ENCODE data around the gene FCMR.

Gene FCMR

DNA sequence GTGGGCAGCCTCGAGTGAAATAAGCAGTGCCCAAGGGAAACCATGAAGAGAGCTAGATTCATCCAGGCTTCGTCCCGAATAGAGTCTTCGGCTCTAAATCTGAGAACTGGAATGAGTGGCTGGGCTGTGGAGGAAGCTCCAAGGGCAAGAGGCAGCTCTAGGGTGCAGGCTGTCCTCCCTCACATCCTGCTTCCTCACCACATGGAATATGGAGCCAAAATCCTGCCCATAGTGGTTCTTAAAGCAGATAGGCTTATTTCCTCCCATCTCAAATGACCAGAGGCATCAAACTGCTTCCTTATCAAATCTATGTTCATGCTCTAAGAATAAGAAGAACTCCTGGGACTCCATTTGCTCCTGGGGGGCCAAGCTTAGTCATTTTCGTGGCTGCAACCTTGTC lies 22.0 kb downstream of the FCMR start:
- no peak for DNase-seq

DNA sequence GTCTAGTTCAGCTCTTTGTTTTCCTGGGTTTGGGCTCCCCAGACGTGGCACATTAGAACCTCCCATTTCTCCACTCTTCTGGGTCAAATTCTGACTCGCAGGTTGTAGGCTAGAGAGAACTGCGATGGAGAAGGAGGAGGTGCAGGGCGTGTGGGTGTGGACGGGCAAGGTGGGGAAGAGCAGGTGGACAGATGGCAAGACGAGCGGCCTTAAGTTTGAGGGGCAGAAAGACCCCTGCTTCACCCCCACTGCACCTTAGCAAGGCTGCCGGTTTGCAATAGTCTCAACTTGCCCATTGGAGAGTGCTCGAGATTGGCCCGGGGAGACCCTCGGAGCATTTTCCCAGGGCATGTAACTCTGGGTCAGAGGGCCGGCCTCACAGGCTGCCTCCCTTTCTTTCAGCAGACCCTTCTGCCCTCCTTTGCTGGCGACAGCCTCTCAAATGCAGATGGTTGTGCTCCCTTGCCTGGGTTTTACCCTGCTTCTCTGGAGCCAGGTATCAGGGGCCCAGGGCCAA lies 22.8 kb downstream of the FCMR start:
- no peak for DNase-seq

DNA sequence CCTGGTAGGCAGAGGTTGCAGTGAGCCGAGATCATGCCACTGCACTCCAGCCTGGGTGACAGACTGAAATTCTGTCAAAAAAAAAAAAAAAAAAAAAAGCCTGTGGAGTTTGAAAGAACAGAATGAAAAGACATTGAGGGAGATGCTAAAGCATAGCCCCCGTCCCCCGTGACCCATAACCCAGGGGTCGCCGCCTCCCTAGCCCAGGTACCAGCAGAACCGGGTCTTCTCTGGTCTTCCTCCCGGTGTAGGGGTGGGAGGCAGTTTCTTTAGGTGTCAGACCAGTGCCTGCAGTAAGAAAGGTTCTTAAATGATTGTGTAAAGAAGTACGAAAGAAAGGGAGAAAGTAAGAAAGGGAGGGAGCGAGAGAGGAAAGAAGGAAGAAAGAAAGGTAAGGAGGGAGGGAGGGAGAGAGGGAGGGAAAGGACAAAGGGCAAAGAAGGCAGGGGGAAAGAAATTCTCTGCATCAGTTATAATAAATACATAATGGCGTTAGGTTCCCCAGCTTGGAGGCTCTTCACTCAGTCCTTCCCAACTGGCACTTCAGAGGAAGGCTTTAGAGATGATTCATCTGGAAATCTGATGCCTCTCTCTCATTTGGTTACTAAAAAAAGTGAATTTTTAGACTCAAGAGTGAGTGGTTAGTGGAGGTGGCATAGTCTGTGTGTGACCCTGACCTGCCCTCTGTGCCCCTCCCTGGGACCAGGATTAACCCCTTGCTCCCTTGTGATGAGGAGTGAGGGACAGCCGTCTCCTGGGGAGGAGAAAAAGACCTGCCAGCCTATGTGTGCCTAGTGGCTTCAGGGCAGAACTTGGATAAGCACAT lies 23.4 kb downstream of the FCMR start:
- DNase-seq = no peak

DNA sequence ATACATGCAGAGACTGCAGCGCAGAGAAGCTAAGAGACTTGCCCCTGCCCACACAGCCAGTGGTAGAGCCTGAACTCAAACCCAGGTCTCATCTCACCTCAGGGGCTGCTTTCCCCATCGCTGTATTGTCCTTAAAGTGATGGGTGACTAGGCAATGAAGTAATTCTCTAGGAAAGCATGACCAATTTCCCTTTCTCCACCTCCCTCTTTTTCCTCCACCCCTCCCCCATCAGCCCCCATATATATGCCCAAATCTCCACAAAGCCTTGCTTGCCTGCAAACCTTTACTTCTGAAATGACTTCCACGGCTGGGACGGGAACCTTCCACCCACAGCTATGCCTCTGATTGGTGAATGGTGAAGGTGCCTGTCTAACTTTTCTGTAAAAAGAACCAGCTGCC lies 24.6 kb downstream of the FCMR start, which contains the start of gene IL24:
Gene IL24 (plus strand): TSS at position 269 of the 400 bp plus-strand sequence. CDS start 390 bp downstream, outside the sequence.
- no peak for DNase-seq

DNA sequence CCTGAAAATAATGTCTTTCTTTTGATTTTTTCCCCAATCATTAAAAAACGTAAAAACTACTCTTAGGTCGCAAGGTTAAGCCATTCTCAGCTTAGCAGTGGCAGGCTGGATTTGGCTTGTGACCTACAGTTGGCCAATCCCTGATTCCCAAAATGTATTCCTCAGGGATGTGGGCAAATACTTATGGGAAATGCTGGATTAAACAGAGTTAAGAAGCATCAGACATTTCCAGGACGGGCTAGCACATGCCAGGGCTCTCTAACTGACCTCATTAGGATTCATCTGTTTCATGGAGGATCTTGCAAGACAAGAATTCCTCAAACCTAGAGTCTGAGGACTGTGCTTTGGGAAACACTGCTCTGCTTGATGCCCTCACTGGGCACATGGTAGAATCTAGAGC lies 25.5 kb downstream of the FCMR start:
- DNase-seq = no peak

DNA sequence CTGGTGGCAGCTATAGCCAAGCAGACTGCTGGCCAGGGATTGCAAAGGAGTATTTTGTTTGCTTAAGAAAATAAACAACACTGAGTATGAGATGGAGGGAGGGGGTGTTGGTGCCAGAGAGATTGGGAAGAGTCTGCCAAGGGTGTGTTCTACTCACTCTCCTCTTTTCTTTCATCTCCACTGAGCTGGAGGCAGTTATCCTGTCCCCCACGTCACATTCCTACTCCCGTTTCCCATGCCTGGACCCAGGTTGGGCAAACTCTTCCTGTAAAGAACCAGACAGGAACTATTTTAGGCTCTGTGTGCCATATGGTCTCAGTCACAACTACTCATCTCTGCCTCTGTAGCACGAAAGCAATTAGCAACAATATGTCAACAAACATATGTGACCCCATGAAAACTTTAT lies 25.9 kb downstream of the FCMR start:
- DNase-seq = no peak

DNA sequence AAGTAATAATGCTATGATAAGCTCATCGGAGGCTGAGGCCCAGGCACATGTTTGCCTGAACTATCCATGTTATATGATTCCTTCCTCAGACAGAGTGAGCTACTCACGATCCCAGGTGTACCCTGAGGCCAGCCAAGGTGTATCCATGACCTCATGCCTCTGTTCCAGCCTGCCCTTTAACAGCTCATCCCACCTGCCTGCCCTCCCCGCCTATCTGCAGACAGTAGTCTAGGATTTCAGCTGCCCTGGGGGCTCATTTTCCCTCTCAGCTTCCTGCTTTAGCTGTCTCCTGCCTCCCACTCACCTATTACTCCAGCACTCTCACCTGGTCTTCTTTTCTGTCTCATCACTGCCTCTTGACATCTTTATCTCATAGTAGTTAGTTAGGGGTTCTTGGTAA lies 26.4 kb downstream of the FCMR start:
- DNase-seq = no peak

DNA sequence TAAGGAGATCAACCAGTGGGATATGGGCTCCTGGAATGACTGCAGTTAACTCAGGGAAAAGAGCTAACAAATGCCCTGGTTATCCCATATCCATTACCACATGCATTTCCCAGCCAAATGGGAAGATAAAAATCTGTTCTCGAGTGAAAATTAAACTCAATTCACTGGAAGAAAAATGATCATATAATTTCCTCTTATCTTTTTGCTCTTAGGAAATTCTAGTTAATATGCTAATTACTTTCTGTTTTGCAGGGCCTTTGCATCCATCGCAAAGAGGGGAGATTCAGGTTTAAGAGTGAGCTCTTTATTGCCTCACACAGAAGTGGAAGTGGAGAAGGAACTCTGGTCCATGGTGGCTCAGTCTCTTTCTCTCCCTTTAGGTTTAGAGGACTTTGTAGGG lies 28.4 kb downstream of the FCMR start:
- DNase-seq = no peak

DNA sequence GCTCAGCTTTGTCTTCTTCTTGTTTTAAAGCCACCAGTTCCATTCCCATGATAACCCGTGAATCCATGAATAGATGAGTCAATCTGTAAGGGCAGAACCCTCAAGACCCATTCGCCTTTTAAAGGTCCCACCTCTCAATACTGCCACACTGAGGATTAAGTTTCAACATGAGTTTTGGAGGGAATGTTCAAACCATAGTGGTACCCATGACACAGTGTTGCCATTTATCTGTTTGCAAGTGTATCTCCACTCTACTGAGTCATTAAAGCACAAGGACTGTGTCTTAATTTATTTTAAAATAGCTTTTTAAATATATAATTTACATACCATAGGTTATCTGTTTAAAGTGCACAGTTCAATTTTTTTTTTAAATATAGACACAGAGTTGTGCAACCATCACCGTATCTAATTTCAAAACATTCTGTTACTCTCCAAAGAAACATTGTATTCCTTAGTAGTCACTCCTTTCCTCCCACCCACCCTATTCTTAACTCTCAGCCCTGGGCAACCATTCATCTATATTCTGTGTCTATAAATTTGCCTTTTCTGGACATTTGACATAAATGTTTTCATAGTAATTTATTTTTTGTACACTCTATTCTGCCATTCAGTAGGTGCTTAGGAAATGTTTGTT lies 29.3 kb downstream of the FCMR start:
- DNase-seq = no peak

DNA sequence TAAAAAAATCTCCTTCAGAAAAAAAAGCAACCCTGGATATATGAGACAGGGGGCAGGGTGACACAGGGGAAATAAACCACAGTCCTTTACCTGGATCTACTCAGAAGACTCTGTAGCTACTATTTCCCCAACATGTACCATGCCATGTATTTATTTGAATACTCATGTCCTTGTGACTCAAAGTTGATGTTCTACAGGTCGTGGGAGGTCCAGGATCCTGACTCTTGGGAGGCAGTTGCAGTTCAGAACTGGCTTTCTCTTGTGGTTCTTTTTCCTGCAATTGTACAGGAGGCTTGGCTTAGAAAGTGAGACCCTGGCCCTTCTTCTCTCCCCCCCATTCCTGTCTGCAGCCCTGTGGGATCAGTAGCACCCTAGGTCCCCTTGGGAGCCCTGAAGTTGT lies 30.3 kb downstream of the FCMR start:
- no peak for DNase-seq

DNA sequence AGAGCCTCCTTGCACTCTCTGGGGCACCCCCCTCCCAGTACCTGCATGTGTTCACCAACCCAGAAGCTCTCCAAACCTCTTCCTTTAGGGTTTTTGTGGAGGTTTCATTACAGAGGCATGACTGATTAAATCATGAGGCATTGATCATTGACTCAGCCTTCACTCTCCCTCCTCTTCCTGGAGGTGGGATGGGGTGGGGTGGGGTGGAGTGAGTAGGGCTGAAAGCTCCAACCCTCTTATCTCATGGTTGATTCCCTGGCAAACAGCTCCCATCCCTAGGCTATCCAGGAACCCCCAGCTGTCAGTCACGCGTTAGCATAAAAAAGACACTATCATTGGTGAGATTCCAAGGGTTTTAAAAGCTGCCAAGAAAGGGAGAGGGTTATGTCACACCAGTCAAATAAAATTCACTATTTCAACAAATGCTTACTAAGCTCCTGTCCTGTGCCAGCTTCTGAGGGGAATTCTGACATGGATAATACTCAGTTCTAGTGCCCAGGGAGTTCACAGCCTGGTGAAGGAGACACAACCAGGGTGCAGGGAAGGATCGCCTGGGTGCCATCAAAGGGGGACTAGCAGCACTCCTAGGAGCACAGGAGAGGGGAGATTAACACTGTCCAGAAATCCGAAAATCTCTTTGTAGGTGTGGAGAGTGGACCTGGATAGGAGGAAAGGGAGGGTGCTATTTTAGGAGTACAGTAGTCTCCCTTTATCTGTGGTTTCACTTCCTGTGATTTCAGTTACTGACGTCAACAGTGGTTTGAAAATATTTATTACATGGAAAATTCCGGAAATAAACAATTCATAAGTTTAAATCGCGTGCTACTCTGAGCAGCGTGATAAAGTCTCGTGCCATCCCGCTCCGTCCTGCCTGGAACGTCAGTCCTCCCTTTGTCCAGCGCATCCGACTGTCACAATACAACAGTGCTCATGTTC lies 31.3 kb downstream of the FCMR start:
- no peak for DNase-seq

DNA sequence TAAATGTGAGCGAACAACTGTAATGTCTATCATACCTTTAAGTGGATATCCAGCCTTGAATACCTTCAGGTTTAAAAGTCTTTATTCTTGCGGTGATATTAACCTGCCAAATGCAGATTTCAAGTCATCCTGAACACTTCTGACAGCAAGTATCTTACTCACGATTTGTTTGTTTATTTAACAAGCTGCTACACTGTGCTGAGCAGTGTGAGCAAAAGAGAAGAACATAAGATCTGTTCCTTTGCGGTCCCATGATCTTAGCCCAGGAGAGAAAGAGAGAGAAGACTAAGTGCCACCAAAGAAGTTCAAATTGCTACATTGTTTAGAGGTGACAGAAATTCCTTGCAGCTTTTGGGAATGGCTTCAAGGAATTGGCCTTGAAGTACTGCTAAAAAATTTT lies 34.0 kb downstream of the FCMR start:
- DNase-seq = no peak

DNA sequence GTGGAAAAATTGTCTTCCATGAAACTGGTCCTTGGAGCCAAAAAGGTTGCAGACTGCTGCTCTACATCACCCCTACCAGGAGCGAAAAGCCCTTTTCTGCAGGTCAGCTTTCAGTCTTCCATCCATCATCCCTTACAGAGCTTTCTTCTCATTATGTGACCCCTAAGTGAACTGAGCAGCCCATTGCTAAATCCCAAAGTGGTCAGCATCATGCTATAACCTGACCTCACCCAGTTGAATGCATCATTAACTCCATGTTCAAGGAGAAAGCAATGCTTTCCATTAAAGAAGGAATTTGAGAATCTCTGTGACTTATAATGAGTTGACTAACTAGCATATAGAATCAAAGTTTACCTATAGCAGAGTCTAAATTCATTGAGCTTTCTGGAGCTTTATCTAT lies 34.9 kb downstream of the FCMR start:
- DNase-seq = no peak

DNA sequence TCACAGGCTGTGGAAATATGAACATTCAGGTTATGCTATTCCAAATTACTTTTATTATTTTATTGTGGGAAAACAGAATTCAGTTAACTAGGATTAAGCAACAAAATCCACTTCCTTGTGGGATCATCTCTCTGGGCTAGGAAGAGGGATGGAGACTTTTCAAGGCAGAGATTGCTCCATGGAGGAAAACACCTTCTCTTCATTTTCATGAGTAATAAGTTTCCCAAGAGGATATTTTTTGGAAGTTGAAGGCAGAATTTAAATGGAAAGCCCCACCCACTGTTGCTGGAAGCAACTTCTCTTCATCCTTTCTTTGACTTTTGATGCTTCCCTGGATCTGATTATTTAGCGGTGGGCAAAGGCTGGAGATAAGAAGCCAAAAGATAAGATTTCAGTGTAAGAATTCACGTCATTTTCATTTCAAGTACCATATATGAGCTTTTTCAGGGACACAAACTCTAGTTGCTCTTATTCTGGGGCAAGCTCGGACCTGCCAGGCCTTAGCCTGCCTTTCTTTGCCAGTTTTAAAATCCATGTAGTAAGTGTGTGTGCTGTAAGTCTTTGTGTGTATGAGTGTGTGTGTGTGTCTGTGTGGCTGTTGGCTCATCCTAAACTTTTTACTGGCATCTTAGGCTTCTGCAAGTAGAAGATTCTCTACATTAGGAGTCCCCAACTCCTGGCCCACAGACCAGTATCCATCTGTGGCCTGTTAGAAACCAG lies 36.2 kb downstream of the FCMR start:
- DNase-seq = no peak

DNA sequence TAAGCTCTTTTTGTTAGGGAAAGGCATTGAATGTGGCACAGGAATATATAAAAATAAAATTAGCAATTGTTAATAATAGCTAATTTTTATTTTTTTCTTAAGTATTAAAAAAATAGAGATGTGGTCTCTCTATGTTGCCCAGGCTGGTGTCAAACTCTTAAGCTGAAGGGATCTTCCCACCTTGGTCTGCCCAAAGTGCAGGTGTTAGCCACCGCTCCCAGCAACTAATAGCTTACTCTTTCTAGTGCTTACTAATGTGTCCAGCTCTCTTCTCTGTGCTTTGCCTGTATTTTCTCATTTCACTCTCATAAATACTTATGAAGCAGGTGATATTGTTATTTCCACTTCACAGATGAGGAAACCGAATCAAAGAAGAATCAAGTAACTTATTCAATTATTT lies 37.9 kb downstream of the FCMR start:
- no peak for DNase-seq

DNA sequence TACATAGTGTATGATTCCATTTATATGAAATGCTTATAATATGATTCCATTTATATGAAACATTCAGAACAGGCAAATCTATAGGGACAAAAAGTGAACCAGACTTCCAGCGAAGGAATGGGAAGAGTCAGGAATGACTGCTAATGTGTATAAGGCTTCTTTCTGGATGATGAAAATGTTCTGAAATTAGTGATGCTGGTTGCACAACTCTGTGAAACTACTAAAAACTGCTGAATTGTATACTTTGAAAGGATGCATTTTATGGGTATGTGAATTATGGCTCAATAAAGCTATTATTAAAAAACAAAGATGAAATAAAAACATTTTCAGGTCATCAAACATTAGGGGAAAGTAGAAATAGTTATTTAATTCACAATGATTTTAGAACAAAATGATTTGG lies 38.6 kb downstream of the FCMR start:
- DNase-seq = no peak

DNA sequence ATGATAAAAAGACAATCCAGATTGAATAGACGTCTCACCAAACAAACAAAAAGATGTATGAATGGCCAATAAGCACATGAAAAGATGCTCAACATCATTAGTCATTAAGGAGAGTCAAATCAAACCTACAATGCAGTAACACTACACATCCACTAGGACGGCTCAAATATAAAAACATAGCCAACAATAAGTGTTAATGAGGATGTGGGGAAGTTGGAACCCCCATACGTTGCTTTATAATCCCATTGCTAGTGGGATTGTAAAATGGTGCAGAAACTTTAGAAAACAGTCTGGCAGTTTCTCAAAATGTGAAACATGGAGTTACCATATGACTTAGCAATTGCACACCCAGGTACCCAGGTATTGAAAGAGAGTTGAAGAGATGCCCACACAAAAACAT lies 39.2 kb downstream of the FCMR start:
- no peak for DNase-seq

DNA sequence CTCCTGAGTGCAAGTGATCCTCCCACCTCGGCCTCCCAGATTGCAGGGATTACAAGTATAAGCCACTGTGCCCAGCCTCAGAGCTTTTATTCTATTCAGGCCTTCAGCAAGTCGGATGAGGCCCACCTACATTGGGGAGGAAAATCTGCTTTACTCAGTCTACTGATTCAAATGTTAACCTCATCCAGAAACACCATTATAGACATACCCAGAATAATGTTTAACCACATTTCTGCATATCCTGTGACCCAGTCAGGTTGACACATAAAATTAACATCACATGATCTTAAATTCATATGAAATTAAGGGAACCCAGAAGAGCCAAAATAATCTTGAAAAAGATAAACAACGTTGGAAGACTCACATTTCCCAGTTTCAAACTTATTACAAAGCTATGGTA lies 41.4 kb downstream of the FCMR start:
- DNase-seq = no peak

DNA sequence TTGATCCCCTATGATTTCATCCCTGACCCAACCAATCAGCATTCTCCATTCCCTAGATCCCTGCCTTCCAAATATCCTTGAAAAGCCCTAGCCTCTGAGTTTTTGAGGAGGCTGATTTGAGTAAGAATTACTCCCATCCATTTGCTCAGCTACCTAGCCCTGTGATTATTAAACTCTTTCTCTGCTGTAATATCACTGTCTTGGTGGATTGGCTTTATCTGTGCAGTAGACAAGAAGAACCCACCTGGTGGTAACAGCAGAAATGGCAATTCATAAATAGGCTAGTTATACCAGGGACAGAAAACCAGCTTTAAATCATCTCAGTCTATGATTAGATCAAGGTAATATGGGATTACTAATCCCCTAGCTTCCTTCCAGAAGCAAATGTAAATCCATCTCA lies 43.3 kb downstream of the FCMR start:
- no peak for DNase-seq

DNA sequence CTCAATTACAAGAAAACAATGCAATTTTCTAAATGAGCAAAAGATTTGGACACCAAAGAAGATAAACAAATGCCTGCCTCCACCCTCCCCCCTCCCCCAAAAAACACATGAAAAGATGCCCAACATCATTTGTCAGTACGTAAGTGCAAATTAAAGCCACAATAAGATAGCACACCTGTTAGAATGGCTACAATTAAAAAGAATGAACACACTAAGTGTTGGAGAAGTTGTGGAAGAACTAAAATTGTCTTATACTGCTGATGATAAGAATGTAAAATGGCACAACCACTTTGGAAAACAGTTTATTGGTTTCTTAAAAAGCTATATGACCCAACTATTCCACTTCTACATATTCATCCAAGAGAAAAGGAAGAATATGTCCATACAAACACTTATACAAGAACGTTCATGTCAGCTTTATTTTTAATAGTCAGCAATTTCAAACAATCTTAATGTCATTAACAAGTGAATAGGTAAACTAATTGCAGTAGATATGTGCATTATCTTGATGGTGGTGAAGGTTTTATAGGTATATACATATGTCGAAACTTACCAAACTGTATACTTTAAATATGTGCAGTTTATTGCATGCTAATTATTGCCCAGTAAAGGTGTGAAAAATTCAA lies 45.9 kb downstream of the FCMR start:
- DNase-seq = no peak

DNA sequence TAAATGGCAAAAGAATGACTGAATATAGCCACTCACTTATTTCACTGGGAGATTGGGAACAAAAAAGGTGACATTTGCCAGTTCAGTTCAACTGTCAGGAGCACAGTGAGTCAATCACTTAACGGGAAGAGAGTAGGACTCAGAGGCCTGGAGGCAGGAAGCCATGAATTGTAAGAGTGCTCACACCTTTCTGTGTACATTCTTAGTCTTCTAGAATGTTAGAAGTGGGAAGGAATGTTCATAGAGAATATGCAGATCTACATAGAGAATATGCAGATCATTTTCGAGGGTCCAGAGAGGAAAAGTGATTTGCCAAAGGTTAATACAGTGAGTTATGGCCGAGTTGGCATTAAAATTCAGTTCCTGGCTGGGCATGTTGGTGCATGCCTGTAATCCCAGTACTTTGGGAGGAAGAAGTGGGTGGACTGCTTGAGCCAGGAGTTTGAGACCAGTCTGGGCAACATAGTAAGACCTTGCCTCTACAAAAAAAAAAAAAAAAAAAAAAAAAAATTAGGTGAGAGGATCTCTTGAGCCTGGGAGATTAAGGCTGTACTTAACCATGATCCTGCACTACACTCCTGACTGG lies 48.0 kb downstream of the FCMR start:
- DNase-seq = no peak

DNA sequence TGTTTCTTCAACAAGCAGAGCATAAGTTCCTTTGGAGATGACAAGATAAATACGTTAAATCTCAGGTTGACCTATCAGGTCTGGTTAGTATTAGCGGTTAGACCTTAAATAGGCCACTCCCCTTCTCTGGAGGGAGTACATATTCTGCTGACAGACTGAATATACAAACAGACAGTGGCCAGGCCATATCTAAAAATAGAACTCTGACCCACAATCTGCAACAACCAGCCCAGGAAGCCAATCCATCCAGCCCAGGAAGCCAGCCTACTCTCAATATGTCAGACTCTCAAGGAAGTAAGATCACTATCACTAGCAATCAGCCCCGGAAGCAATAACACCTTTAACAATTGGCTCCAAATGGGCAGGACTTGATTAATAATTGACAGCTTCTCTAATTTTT lies 49.6 kb downstream of the FCMR start:
- DNase-seq = no peak
